GM11168 (cell line): ENCODE results near the gene UBE2K.
"Not testable (repeated sequence)": the region's sequence is repeated elsewhere in the genome, so short reads cannot be mapped to it uniquely, and the experiment has no call there.

Experiments
- in situ Hi-C: fragments of 300-500 bp; cut with MboI; formaldehyde crosslinking; loops from one replicate; pipeline ENCODE4 v1.12.0; 2022; ENCODE audit warnings: low sequenced_read_pairs; ENCODE audit not compliant: unreplicated experiment

The UBE2K gene

GRCh38 chr4:39781988-39782387 is 84.1 kb downstream of the UBE2K start:
- in situ Hi-C loops = not testable (repeated sequence)

DNA sequence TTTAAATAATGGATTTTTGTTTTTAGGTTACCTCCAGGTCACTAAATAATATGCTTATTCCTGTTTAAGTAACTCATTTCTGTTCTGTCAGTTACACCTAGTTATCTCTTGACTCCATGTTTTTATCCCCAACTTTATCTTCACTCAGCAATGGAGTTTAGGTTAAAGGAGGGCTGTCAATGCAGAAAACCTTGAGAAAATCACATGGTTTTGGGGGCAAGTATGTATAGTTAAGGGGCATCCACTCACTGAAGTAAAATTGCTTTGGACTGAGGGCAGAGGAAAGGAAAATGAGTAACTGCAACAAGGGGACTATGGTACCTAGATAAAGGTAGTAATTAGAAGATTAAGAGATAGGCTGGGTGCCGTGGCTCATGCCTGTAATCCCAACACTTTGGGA is 87.1 kb downstream of the UBE2K start:
- in situ Hi-C loops = no loop called here

DNA sequence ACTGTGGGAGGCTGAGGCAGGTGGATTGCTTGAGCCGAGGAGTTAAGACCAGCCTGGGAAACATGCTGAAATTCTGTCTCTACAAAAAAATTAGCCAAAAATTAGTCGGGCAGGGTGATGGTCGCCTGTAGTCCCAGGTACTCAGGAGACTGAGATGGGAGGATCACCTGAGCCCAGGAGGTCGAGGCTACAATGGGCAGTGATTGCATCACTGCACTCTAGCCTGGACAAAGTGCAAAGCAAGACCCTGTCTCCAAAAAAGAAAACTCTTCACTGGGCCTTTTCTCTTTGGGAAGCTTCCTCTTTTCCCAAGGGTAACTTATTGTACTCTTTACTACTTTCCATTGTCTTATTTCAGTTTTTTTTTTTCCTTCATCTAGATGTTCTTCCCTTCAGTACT is 88.9 kb downstream of the UBE2K start:
- in situ Hi-C loops = no loop called here

- in situ Hi-C loops = no loop called here
These were observed 94.2 kb downstream of the UBE2K start for GRCh38 chr4:39792128-39792527.

DNA sequence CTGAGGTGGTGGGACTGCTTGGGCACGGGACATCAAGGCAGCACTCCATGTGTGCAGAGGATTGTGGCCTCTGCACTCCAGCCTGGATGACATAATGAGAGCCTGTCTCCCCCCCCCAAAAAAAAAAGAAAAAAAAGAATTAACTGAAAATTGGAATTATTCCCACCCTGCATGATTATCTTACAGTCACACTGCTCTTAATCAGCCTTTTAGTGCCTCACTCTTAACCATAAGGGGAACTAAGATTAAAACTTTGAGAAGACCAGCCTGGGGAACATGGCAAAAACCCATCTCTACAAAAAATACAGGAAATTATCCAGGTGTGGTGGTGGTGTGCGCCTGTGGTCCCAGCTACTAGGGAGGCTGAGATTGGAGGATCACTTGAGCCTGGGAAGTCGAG is 94.6 kb downstream of the UBE2K start:
- in situ Hi-C loops = no loop called here

GRCh38 chr4:39792976-39793375 is 95.0 kb downstream of the UBE2K start:
- in situ Hi-C loops = not testable (repeated sequence)

DNA sequence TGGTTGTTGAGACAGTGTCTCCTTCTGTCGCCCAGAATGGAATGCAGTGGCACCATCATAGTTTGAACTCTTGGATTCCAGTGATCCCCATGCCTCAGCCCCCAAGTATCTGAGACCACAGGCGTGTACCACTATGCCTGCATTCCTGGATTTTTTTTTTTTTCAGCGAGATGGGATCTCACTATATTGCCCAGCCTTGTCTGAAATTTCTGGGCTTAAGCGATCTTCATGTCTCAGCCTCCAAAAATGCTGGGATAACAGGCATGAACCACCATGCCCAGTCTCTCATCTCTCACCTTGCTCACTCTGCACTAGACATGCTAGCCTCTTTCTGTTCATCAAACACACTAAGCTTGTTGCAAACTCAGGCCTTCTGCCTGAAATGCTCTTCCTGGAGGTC is 104.1 kb downstream of the UBE2K start:
- in situ Hi-C loops = no loop called here

DNA sequence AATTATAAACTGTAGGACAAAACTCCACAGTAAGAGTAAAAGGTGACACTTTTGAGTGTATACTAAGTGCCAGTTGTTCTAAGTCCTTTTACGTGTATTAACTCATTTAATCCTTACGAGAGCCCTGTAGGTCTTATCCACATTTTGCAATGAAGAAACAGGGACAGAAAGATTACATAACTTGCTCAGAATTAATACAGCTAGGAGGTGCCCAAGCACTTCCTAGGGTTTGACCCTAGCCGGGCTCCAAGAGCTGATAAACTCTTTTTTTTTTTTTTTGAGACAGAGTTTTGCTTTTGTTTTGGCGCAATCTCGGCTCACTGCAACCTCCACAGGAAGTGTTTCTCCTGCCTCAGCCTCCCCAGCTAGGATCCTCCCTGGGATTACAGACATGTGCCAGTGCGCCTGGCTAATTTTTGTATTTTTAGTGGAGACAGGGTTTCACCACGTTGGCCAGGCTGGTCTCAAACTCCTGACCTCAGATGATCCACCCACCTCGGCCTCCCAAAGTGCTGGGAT is 110.4 kb downstream of the UBE2K start:
- in situ Hi-C loops = no loop called here

DNA sequence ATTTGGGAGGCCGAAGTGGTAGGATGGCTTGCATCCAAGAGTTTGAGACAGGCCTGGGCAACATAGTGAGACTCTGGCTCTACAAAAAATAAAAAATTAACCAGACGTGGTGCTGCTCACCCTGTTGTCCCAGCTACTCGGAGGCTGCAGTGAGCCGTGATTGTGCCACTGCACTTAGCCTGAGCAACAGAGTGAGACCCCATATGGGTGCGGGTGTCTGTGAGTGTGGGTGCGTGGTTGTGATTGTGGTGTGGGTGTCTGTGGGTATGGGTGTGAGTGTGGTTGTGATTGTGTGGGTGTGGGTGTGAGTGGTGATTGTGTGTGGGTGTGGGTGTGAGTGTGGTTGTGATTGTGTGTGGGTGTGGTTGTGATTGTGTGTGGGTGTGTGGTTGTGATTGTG is 114.6 kb downstream of the UBE2K start:
- in situ Hi-C loops = no loop called here

- in situ Hi-C loops = not testable (repeated sequence)
These were observed 115.1 kb downstream of the UBE2K start for GRCh38 chr4:39813033-39813432.

- in situ Hi-C loops = not testable (repeated sequence)
These were observed 115.8 kb downstream of the UBE2K start for GRCh38 chr4:39813761-39814160.

- in situ Hi-C loops = no loop called here
These were observed 116.7 kb downstream of the UBE2K start for GRCh38 chr4:39814403-39815185.

- in situ Hi-C loops = no loop called here
These were observed 120.7 kb downstream of the UBE2K start for GRCh38 chr4:39818646-39819045.

DNA sequence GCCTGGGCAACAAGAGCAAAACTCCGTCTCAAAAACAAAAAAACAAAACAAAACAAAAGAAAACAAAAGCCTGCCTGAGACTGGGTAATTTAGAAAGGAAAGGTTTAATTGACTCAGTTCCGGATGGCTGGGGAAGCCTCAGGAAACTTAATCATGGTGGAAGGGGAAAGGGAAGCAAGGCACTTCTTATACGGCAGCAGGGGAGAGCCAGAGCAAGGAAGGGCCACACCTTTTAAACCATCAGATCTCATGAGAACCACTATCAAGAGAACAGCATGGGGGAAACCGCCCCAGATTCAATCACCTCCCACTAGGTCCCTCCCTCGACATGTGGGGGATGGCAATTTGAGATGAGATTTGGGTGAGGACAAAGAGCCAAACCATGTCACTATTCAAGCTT is 122.2 kb downstream of the UBE2K start:
- in situ Hi-C loops = no loop called here

GRCh38 chr4:39821951-39822350 is 124.0 kb downstream of the UBE2K start:
- in situ Hi-C loops = no loop called here

- in situ Hi-C loops = no loop called here
These were observed 124.7 kb downstream of the UBE2K start for GRCh38 chr4:39822662-39823061.

GRCh38 chr4:39823191-39823590 is 125.3 kb downstream of the UBE2K start:
- in situ Hi-C loops = no loop called here

GRCh38 chr4:39825090-39825489 is 127.2 kb downstream of the UBE2K start:
- in situ Hi-C loops = loop anchor here (25.0 kb wide), 1 partner anchor 338 kb away; no protein-coding TSS in a partner anchor

DNA sequence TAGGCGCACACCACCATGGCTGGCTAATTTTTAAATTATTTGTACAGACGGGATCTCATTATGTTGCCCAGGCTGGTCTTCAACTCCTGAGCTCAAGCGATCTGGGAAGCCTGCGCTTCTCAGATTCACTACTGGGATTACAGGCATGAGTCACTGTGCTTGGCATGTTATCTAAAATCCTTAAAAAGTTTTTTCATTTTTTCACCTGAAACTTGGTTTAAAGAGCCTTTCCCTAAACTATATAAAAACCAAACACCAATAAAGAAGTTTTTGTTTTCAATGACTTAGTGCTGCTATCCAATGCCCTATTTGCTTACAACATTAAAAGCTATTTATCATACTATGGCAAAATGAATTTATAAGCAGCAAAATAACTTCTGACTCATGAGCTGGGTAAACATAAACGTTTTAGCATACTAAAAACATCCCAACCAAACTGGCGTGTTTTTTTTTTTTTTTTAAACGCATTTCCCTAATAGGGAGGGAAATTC is 127.8 kb downstream of the UBE2K start:
- in situ Hi-C loops = loop anchor here (25.0 kb wide), 1 partner anchor 338 kb away; no protein-coding TSS in a partner anchor
